ENCODE results near the gene IQGAP1. TPM values are rescaled to one million over a fixed set of nuclear protein-coding genes. Genes with fewer than 3 reads are reported as not detected.

Gene IQGAP1
- total RNA-seq, 4 donors from 2014 or later = 181 to 285 (median 193) TPM

DNA sequence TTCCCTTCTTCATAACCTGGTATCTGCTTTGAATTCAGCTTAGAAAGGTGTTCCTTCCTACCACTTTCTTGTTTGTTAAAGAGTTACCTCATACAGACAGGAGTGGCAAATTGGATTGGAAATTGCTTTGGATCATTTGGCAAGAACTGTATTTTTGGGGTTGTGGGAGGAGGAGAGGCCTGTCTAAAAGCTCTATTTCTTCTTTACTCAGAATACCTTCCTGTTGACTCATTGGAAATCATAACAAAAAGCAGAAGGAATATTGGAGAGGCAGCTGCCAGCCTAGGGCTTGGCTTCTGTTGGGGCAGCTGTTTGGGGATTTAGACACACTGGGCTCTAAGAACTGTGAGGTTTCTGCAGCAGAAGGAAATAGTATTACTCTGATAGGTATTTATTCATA is 14.2 kb downstream of the IQGAP1 start:
- no peaks in the 10 kb centered on the region for H3K27me3 ChIP-seq
- DNase-seq = no peak
- H3K4me1 ChIP-seq = peaks cover 11 to 98% (median 58%) of the 10 kb centered on the region in 3 donors
- no peaks in the 10 kb centered on the region for H3K9me3 ChIP-seq
- H3K27ac ChIP-seq = peak overlapping the region; percentile 77 to 92 (median 84)
- no peak overlapping the region for H3K4me3 ChIP-seq
- no peaks in the 10 kb centered on the region for H3K36me3 ChIP-seq
- intact Hi-C loops (cut with DNase I) = no loop called here
- TF ChIP-seq POLR2A (IDR thresholded peaks at IDR 0.05) = no peak
- TF ChIP-seq, protein P1, sequence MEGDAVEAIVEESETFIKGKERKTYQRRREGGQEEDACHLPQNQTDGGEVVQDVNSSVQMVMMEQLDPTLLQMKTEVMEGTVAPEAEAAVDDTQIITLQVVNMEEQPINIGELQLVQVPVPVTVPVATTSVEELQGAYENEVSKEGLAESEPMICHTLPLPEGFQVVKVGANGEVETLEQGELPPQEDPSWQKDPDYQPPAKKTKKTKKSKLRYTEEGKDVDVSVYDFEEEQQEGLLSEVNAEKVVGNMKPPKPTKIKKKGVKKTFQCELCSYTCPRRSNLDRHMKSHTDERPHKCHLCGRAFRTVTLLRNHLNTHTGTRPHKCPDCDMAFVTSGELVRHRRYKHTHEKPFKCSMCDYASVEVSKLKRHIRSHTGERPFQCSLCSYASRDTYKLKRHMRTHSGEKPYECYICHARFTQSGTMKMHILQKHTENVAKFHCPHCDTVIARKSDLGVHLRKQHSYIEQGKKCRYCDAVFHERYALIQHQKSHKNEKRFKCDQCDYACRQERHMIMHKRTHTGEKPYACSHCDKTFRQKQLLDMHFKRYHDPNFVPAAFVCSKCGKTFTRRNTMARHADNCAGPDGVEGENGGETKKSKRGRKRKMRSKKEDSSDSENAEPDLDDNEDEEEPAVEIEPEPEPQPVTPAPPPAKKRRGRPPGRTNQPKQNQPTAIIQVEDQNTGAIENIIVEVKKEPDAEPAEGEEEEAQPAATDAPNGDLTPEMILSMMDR (IDR thresholded peaks at IDR 0.05) = no peak

DNA sequence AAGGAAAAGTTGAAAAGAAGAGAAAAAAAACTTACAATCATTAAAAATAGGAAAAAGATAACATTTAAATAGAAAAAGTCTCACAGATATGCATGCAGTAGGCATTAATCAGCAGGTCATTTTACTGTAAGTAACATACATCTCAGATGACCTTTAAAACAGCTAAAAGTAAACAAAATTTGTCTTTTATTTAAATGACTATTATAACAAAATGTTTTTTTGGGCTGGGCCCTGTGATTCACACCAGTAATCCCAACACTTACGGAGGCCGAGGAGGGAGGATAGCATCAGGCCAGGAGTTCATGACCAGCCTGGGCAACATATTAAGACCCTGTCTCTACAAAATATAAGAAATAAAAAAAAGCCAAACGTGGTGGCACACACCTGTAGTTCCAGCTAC is 14.7 kb downstream of the IQGAP1 start:
- intact Hi-C loops (cut with DNase I) = no loop called here
- Histone ChIP-seq H3K9me3 (no peaks in the 10 kb centered on the region), H3K27me3 (no peaks in the 10 kb centered on the region), H3K4me3 (no peak overlapping the region), H3K4me1 (peaks cover 14 to 98% (median 57%) of the 10 kb centered on the region in 3 donors), H3K36me3 (no peaks in the 10 kb centered on the region), H3K27ac (peak overlapping the region; percentile 33 to 87 (median 80))
- no peak for DNase-seq
- TF ChIP-seq, protein P1 (IDR thresholded peaks at IDR 0.05) = no peak
- TF ChIP-seq POLR2A (IDR thresholded peaks at IDR 0.05) = no peak
- 32 to 35% methylated on average over 3 of the region's 3 CpGs for WGBS, 2 donors

DNA sequence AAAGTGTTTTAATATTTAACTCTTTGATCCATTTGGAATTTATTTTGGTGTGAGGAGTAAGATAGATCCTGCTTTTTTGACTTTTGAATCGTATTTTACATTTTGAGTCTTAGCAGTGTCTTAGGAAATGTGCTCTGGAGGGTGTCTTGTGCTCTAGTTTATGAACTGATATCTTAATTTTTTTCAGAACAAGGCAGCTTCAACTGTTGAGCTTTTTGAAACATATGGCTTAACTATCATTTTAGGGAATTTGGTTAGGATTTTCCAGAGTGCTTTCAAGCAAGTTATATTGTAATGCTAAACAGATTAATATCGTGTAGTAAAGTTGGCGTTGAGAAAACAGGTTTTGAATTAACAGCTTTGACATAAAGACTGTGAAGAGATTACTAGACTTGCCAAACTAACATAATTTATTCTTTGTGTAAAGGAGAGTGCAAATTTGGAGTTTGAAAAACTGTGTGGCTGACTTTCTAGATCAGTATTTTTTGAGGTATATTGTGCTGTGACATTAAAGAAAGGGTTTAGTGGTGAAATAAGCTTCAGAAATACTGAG is 17.1 kb downstream of the IQGAP1 start:
- intact Hi-C loops (cut with DNase I) = no loop called here
- Histone ChIP-seq H3K4me3 (no peak overlapping the region), H3K9me3 (no peaks in the 10 kb centered on the region), H3K4me1 (peaks cover 15 to 94% (median 63%) of the 10 kb centered on the region in 3 donors), H3K27me3 (no peaks in the 10 kb centered on the region), H3K27ac (peak overlapping the region in 3 of 4 donors; percentile 25 to 44 (median 36)), H3K36me3 (peaks cover 0 to 3% (median 0%) of the 10 kb centered on the region in 3 donors)
- WGBS, 2 donors = 28 to 31% methylated on average over 3 of the region's 3 CpGs
- no peak for DNase-seq
- TF ChIP-seq, protein P1 (IDR thresholded peaks at IDR 0.05) = no peak
- no peak for TF ChIP-seq POLR2A (IDR thresholded peaks at IDR 0.05)

DNA sequence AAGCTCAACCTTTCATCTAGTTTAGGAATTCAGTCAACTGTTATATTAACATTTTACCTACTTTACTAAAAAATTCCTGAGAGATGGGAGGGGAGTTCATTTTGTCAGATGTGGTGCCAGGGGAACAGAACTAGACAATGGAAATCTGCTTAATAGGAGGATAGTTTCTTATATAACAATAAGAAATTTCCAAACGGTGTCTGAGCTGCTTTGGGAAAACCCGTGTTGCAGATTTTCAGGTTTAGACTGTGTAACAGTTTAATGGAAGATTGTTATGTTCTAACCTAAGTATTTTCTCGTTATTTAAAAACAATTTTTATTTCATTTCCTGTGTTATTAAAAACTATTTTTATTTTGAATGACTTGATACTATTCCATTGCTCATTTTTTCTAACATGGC is 19.3 kb downstream of the IQGAP1 start:
- TF ChIP-seq POLR2A (IDR thresholded peaks at IDR 0.05) = no peak
- TF ChIP-seq, protein P1 (IDR thresholded peaks at IDR 0.05) = no peak
- DNase-seq = no peak
- Histone ChIP-seq H3K4me3 (no peak overlapping the region), H3K4me1 (peaks cover 7 to 89% (median 48%) of the 10 kb centered on the region in 3 donors), H3K36me3 (peaks cover 0 to 6% (median 0%) of the 10 kb centered on the region in 3 donors), H3K27me3 (no peaks in the 10 kb centered on the region), H3K9me3 (no peaks in the 10 kb centered on the region), H3K27ac (peak overlapping the region in 3 of 4 donors; percentile 21 to 44 (median 36))
- WGBS, 2 donors = 23% methylated on average over 3 of the region's 3 CpGs
- intact Hi-C loops (cut with DNase I) = no loop called here

DNA sequence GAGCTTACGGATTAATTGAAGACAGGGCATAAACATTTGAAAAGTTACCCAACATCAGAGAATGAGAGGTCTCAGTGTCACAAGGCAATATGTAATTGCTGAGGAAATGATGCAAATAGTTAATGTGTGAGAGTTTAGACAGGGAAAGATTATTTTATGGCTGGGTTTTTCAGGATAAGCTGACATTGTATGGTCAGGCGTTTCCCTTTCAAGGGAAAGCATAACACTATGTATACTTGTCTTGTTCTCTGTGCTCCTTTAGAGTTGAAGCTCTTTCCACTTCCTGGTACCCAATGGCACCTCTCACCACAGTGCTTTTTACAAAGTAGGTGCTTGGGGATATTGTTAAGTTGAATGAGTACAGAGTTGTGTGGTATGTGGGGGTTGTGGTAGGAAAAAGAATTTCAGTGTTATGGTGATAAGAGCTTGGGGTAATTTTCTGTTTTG is 19.9 kb downstream of the IQGAP1 start:
- Histone ChIP-seq H3K36me3 (peaks cover 0 to 6% (median 0%) of the 10 kb centered on the region in 3 donors), H3K9me3 (no peaks in the 10 kb centered on the region), H3K4me3 (no peak overlapping the region), H3K27ac (peak overlapping the region; percentile 21 to 68 (median 40)), H3K27me3 (no peaks in the 10 kb centered on the region), H3K4me1 (peaks cover 10 to 89% (median 48%) of the 10 kb centered on the region in 3 donors)
- intact Hi-C loops (cut with DNase I) = no loop called here
- TF ChIP-seq, protein P1 (IDR thresholded peaks at IDR 0.05) = no peak
- no peak for TF ChIP-seq POLR2A (IDR thresholded peaks at IDR 0.05)
- no peak for DNase-seq
- WGBS, 2 donors = 31 to 55% methylated on average over 2 of the region's 2 CpGs
